ENCODE measurements around the gene CDH3. TPM values are rescaled to one million over a fixed set of nuclear protein-coding genes. Genes with fewer than 3 reads are reported as not detected.

CDH3 gene
- total RNA-seq, 1 donor from 2014 or later: 201 TPM

DNA sequence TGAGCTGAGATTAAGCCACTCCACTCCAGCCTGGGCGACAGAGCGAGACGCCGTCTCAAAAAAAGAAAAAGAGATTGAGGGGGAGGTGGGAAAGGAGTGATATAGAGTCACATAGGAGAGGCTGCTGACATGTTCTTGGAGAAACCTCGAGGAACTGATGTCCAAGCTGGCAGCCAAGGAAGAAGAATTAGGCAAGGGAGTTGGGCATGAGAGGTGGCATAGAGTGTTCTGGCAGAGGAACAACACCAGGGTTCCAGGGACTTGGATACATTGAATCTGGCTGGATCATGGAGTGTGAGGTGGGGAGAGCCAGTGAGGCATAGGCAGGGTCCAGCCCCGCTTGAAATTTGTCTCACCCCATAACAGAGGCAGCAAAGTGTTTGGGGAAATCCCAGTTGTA lies 10.7 kb downstream of the CDH3 start:
- TF ChIP-seq, protein P1, sequence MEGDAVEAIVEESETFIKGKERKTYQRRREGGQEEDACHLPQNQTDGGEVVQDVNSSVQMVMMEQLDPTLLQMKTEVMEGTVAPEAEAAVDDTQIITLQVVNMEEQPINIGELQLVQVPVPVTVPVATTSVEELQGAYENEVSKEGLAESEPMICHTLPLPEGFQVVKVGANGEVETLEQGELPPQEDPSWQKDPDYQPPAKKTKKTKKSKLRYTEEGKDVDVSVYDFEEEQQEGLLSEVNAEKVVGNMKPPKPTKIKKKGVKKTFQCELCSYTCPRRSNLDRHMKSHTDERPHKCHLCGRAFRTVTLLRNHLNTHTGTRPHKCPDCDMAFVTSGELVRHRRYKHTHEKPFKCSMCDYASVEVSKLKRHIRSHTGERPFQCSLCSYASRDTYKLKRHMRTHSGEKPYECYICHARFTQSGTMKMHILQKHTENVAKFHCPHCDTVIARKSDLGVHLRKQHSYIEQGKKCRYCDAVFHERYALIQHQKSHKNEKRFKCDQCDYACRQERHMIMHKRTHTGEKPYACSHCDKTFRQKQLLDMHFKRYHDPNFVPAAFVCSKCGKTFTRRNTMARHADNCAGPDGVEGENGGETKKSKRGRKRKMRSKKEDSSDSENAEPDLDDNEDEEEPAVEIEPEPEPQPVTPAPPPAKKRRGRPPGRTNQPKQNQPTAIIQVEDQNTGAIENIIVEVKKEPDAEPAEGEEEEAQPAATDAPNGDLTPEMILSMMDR (IDR thresholded peaks at IDR 0.05; ENCODE audit: insufficient read depth, low read length, poor library complexity, severe bottlenecking): no peak
- Histone ChIP-seq H3K4me3 (ENCODE audit: low read depth, low read length) (no peak overlapping the region), H3K36me3 (ENCODE audit: control insufficient read depth, insufficient read depth, low read length) (no peaks in the 10 kb centered on the region), H3K27me3 (ENCODE audit: control insufficient read depth, insufficient read depth, low read length) (no peaks in the 10 kb centered on the region)
- no peak for DNase-seq (ENCODE audit: low read depth)

DNA sequence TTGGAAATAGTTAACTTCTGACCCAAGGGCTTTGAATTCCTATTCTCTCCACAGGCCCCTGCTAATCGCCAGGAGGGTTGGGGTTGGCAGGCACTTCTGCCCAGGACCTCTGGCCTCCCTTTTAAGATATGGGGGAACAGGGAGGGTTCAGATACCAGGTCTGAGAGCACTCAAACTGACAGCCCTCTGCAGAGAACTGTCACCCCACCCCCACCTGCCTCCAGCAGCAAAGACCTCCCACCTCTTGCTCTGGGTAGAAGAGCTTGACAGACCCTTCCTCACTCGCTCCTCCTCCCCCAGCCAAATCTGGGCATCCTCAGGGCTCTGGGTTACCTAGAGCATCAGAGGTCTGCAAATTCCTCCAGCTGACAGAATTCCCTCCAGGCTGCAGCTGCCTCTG lies 11.6 kb downstream of the CDH3 start:
- TF ChIP-seq, protein P1 (IDR thresholded peaks at IDR 0.05; ENCODE audit: insufficient read depth, low read length, poor library complexity, severe bottlenecking): no peak
- no peak overlapping the region for H3K4me3 ChIP-seq (ENCODE audit: low read depth, low read length)
- no peaks in the 10 kb centered on the region for H3K27me3 ChIP-seq (ENCODE audit: control insufficient read depth, insufficient read depth, low read length)
- no peaks in the 10 kb centered on the region for H3K36me3 ChIP-seq (ENCODE audit: control insufficient read depth, insufficient read depth, low read length)
- DNase-seq (ENCODE audit: low read depth): no peak

DNA sequence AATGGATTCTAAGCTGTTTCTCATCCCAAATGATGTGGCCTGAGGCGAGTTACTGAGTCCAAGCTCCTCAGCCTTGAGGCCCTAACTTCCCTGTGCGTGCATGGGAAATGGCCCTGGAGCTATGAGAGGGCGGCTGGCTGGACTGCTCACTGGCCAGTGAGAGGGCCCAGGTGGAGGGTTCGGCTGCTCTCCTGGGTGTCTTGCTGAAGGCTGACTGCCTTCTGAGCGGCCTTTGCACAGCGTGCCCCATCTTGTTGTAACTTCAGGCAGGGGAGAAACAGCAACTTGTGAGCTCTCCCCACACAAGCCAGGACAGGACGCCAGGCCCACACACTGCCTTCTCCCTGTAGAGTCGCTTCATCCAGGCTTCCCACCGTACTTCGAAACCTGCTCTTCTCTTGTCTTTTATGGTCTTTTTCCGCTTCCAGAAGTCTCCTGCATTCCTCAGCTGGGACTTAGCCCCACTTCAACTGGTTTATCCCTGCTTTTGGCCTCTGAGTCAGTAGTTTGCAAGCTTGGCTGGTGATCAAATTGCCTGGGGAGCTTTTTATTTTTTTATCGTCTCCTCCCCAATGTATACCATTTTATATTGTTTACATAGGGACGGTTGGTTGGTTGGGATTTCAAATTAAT lies 13.3 kb downstream of the CDH3 start:
- no peak overlapping the region for H3K4me3 ChIP-seq (ENCODE audit: low read depth, low read length)
- TF ChIP-seq, protein P1 (IDR thresholded peaks at IDR 0.05; ENCODE audit: insufficient read depth, low read length, poor library complexity, severe bottlenecking): no peak
- H3K36me3 ChIP-seq (ENCODE audit: control insufficient read depth, insufficient read depth, low read length): no peaks in the 10 kb centered on the region
- peak; percentile 66 for DNase-seq (ENCODE audit: low read depth)
- H3K27me3 ChIP-seq (ENCODE audit: control insufficient read depth, insufficient read depth, low read length): no peaks in the 10 kb centered on the region

DNA sequence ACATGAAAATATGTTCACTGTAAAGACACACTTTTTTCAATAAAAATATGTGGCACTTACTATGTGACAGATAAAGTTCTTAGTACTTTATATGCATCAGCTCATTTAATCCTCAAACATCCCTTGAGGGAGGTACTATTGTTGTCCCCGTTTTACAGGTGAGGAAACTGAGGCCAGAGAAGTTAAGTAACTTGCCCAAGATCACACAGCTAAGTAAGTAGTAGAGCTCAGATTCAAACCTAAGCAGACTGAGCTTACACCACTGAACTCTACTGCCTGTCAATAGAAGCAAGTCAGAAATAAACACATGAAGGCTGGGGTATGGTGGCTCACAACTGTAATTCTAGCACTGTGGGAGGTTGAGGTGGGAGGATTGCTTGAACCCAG lies 13.9 kb downstream of the CDH3 start:
- TF ChIP-seq, protein P1 (IDR thresholded peaks at IDR 0.05; ENCODE audit: insufficient read depth, low read length, poor library complexity, severe bottlenecking): no peak
- H3K36me3 ChIP-seq (ENCODE audit: control insufficient read depth, insufficient read depth, low read length): no peaks in the 10 kb centered on the region
- DNase-seq (ENCODE audit: low read depth): no peak
- no peaks in the 10 kb centered on the region for H3K27me3 ChIP-seq (ENCODE audit: control insufficient read depth, insufficient read depth, low read length)
- H3K4me3 ChIP-seq (ENCODE audit: low read depth, low read length): no peak overlapping the region

DNA sequence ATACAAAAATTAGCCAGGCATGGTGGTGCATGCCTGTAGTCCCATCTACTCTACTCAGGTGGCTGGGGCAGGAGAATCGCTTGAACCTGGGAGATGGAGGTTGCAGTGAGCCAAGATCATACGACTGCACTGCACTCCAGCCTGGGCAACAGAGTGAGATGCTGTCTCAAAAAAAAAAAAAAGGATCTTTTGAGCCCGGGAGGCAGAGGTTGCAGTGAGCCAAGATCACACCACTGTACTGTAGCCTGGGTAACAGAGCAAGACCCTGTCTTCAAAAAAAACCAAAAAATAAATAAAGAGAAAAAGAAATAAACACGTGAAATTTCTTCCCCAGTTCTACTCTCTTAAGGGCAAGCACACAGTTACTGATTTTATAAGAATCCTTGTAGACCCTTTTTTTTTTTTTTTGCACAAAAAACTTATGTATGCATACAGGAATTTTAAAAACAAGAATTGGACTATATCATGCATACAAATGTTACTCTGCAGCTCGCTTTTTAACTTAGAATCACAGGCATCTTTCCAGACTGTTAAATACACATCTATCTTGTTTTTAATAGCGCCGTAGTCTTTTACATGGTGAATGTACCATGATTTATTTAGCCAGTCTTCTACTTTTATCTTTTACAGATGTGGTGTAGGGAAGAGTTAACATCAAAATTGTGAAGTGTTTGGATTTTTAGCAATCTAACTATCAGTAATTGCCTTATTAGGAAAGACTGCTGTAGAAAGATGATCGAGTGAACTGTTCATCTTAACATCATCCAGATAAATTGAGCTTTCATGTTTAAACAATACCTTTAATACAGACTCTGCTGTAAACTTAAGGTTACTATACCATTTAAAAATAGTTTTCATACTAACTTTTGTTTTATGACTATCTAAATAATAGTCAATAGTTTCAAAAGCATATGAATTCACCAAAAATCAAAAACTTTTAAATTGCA lies 14.6 kb downstream of the CDH3 start:
- no peaks in the 10 kb centered on the region for H3K36me3 ChIP-seq (ENCODE audit: control insufficient read depth, insufficient read depth, low read length)
- no peak overlapping the region for H3K4me3 ChIP-seq (ENCODE audit: low read depth, low read length)
- no peak for DNase-seq (ENCODE audit: low read depth)
- H3K27me3 ChIP-seq (ENCODE audit: control insufficient read depth, insufficient read depth, low read length): no peaks in the 10 kb centered on the region
- TF ChIP-seq, protein P1 (IDR thresholded peaks at IDR 0.05; ENCODE audit: insufficient read depth, low read length, poor library complexity, severe bottlenecking): no peak

Data from kidney epithelial cell (primary cell).